GM11168 (cell line): ENCODE results near the gene ELOB.

Source experiments
- in situ Hi-C: fragments of 300-500 bp; cut with MboI; formaldehyde crosslinking; loops from one replicate; pipeline ENCODE4 v1.12.0; 2022; ENCODE audit warnings: low sequenced_read_pairs; ENCODE audit not compliant: unreplicated experiment

Gene ELOB

DNA sequence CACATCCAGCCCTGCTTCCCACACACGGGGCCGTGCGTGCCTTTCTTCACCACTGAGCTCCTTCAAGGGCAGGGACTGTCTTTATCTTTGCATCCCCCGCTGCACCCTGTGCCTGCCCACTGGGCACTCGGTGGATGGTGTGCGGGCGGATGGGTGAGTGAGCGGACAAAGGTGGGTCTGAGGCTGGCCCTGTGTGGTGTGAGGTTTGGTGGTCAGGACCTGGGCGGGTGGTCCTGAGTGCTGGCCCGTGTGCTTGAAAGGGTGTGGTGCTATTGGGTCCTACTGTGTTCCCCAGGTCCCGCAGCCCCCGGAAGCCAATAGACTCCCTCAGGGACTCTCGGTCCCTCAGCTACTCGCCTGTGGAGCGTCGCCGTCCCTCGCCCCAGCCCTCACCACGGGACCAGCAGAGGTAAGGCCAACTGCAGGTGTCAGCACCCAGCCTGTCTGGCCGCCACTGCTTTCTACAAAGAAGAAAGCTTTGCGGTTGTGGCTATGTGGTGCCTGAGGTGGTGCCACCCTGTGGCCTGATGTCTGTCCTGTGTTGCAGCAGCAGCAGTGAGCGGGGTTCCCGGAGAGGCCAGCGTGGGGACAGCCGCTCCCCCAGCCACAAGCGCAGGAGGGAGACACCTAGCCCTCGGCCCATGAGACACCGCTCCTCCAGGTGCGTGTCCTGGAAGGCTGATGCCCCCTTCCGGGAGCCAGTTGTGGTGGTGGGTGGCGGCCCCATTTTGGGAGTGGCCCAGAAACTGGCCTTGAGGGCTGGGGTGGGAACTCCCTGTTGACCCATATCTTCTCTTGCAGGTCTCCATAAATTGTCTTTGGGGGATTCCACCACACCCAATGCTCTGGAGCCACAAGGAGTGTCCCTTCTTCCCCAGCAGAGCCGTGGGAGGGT lies 6.8 kb downstream of the ELOB start:
- in situ Hi-C loops = no loop called here

DNA sequence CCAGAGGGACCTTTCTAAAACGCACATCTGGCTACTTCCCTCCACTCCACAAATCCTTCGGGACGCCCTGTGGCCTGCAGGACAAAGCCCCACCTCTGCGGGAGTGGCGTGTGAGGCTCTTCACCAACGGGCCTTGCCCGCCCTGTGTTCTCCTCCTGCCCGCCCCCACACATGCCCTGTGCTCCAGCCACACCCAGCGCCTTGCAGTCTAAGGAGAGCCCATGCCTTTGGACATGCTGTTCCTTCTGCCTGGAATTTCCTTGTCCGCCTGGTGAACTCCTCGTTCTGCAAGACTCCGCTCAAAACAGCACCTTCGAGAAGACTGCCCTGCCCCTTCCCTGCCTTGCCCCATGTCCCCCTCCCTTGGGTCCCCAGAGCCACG lies 7.4 kb downstream of the ELOB start:
- in situ Hi-C loops = no loop called here

DNA sequence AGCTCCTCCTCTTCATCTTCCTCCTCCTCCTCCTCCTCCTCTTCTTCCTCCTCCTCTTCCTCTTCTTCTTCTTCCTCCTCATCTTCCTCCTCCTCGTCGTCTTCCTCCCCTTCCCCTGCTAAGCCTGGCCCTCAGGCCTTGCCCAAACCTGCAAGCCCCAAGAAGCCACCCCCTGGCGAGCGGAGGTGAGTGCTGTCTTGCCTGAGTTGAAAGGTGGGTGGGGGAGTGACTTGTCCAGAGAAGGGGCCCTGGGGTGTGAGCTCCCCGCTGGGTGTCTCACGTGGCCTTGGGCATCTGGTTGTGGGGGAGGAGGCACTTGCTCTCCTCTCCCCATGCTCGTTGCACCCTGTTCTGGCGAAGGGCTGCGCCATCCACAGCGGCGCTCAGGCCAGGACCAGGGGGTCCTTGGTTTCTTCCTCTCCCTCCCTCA lies 8.0 kb downstream of the ELOB start:
- in situ Hi-C loops = no loop called here

DNA sequence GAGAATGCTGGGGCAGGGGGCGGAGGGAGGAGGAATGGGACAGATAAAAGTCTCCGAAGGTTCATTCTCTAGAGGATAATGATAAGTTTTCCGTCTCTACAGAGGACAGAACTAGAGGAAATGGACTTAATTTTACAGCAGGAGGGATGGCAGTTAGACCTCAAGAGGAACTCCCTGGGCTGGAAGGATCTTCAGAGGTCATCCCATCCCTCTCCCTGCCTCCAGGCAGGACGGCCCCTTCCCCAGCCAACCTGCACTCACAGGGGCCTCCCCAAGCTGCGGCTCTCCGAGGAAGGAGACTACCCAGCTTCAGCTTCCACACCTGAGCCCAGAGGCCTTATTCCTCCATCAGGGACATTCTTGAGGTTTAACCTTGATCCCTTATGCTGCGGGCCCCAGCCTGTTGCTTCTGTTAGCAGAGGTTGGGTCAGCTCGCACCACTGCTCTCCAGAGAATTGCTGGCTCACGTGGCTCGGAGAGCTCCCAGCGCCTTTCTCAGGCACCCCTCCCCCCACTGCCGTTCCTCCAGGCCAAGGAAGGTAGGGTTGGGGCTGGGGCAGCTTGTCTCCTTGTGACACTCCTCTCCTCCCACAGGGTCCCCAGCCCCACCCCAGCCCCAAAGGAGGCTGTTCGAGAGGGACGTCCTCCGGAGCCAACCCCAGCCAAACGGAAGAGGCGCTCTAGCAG lies 8.5 kb downstream of the ELOB start:
- in situ Hi-C loops = no loop called here

DNA sequence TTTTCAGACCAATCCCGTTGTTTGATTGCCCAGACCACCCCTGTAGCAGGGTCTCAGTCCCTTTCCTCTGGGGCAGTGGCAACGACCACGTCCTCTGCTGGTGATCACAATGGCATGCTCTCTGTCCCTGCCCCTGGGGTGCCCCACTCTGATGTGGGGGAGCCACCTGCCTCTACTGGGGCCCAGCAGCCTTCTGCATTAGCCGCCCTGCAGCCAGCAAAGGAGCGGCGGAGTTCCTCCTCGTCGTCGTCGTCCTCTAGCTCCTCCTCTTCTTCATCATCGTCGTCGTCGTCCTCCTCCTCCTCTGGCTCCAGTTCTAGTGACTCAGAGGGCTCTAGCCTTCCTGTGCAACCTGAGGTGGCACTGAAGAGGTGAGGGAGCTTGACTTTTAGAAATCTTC lies 9.2 kb downstream of the ELOB start:
- in situ Hi-C loops = no loop called here

GRCh38 chr16:2767140-2767731 lies 9.8 kb downstream of the ELOB start:
- in situ Hi-C loops = no loop called here

GRCh38 chr16:2766430-2767139 lies 10.5 kb downstream of the ELOB start:
- in situ Hi-C loops = no loop called here

GRCh38 chr16:2765462-2766404 lies 11.3 kb downstream of the ELOB start:
- in situ Hi-C loops = no loop called here

DNA sequence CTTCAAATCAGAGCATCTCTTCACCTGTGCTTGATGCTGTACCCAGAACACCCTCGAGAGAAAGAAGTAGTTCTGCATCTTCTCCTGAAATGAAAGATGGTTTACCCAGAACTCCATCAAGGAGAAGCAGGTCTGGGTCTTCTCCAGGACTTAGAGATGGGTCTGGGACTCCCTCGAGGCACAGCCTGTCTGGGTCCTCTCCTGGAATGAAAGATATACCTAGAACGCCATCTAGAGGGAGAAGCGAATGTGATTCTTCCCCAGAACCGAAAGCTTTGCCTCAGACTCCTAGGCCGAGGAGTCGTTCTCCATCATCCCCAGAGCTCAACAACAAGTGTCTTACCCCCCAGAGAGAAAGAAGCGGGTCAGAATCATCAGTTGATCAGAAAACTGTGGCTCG lies 12.4 kb downstream of the ELOB start:
- in situ Hi-C loops = no loop called here

DNA sequence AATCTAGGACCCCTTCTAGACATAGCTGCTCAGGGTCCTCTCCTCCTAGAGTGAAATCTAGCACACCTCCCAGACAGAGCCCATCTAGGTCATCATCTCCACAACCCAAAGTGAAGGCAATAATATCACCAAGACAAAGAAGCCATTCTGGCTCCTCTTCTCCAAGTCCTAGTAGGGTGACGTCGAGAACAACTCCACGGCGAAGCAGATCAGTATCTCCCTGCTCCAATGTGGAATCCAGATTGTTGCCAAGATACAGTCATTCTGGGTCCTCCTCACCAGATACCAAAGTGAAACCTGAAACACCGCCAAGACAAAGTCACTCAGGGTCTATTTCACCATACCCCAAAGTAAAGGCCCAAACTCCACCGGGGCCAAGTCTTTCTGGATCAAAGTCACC lies 13.9 kb downstream of the ELOB start:
- in situ Hi-C loops = no loop called here

- in situ Hi-C loops = no loop called here
Observed at GRCh38 chr16:2762711-2763110, 14.4 kb downstream of the ELOB start.

GRCh38 chr16:2761886-2762583 lies 15.0 kb downstream of the ELOB start:
- in situ Hi-C loops = no loop called here

GRCh38 chr16:2761472-2761871 lies 15.6 kb downstream of the ELOB start:
- in situ Hi-C loops = no loop called here

GRCh38 chr16:2757344-2757743 lies 19.7 kb downstream of the ELOB start:
- in situ Hi-C loops = no loop called here

GRCh38 chr16:2756288-2757015 lies 20.6 kb downstream of the ELOB start:
- in situ Hi-C loops = no loop called here

DNA sequence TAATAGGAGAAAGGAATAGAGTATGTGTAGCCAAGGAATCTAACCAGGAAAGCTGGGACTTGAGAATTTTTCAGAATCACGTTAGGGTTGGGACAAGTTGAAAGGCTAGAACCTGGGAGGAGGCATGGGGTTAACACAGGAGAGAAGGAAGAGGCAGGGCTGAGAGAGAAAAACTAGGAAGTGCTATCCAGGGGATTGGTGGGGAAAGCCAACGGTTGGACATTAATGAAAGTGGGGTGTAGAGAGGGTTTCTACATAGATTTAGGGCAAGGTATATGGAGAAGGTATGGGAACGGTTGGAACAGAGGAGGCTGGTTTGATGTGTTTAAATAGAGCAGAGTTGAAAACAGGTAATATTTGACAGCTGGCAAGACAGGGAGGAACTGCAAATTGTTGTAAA lies 21.9 kb downstream of the ELOB start:
- in situ Hi-C loops = no loop called here

DNA sequence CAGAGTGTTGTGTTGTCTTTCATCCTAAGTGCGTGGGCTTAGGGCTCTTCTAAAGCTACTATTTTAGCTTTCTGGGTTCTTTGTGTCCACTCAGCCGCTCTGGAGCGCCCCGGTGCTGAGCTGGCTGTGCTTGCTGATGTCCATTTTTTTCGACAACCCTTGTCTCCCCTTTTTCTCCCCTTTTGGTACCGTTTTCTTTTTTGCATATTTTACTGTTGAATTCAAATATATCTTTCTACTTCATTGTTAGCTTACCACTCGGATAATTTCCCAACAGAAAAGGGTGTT lies 23.4 kb downstream of the ELOB start:
- in situ Hi-C loops = no loop called here

- in situ Hi-C loops = no loop called here
Observed at GRCh38 chr16:2752850-2753732, 24.0 kb downstream of the ELOB start.
